ENCODE measurements around the gene DIRAS3. TPM values are rescaled to one million over a fixed set of nuclear protein-coding genes. Genes with fewer than 3 reads are reported as not detected.

Gene DIRAS3
- total and polyA plus RNA-seq, 2 experiments from 2014 or later = 5.0 to 8.7 TPM

DNA sequence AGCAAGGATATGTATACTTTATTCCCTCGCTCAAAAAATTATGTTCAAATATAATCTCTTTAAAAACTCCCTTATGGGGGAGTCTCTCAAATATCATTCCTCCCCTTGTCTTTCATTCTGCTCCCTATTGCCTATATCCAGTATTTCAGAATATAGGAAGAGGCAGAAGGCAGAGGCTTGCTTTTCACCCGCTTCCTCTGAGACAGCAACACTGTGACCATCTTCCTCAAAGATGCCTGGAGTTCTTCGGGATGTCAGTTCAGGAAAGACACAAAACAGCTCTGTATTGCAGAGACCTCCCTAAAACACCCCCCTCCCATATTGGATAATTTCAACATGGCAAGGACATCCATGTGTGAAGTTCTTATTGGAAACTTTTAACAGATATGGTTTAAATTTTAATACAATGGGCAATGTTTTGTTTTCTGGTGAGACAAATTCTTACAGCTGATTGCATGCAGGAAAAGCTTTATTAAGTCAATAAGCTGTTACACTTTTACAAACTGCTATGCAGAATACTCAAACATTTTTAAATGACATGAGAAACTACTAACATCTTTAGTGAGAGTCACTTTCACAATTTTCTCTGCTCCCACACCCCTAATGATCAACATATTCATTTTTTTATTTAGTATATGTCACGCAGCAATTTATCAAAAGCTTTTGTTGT lies 4.8 kb downstream of the DIRAS3 start:
- H3K27me3 ChIP-seq = peaks cover 50% of the 10 kb centered on the region
- peaks cover 4% of the 10 kb centered on the region for H3K4me1 ChIP-seq (ENCODE audit: low read depth)
- H3K36me3 ChIP-seq = no peaks in the 10 kb centered on the region
- H3K9me3 ChIP-seq (ENCODE audit: low read depth) = no peaks in the 10 kb centered on the region
- DNase-seq (ENCODE audit: low read depth in 1 of 2, low spot score in 1 of 2) = no peak
- H3K27ac ChIP-seq = no peak overlapping the region
- no peak overlapping the region for H3K4me3 ChIP-seq
- TF ChIP-seq, protein P1, sequence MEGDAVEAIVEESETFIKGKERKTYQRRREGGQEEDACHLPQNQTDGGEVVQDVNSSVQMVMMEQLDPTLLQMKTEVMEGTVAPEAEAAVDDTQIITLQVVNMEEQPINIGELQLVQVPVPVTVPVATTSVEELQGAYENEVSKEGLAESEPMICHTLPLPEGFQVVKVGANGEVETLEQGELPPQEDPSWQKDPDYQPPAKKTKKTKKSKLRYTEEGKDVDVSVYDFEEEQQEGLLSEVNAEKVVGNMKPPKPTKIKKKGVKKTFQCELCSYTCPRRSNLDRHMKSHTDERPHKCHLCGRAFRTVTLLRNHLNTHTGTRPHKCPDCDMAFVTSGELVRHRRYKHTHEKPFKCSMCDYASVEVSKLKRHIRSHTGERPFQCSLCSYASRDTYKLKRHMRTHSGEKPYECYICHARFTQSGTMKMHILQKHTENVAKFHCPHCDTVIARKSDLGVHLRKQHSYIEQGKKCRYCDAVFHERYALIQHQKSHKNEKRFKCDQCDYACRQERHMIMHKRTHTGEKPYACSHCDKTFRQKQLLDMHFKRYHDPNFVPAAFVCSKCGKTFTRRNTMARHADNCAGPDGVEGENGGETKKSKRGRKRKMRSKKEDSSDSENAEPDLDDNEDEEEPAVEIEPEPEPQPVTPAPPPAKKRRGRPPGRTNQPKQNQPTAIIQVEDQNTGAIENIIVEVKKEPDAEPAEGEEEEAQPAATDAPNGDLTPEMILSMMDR (IDR thresholded peaks at IDR 0.05; ENCODE audit: low read depth, low read length) = no peak

DNA sequence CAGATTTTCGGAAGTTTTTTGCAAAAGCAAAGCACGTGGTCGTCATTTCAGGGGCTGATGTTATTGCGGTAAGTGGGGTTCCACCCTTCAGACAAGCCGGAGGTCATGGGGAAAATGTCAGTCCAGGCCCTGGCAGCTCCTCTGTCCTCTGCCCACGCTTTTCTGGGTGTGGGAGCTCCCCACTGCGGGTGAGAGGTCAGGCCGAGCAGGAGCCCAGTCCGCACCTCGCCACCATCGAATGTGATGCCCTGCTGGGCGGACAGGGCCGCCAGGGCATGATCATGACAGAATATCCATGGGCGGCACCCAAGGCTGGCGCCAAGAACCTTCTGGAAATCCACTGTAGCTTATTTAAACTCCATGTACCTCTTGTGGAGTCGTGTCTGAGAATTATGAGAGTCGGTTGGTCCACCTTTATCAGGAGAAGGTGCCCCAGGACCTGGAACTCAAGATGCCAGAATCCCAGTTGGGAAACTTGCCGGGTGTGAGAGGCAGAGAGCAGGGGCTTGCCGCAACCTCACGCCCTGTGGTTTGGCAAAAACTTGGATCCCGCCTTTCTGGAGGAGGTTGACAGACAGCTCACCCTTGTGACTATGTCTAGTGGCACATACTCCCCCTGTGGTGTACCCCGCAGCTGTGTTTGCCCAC lies 6.9 kb downstream of the DIRAS3 start:
- TF ChIP-seq, protein P1 (IDR thresholded peaks at IDR 0.05; ENCODE audit: low read depth, low read length) = no peak
- Histone ChIP-seq H3K36me3 (no peaks in the 10 kb centered on the region), H3K27me3 (peaks cover 29% of the 10 kb centered on the region), H3K27ac (no peak overlapping the region), H3K4me3 (no peak overlapping the region), H3K9me3 (ENCODE audit: low read depth) (no peaks in the 10 kb centered on the region), H3K4me1 (ENCODE audit: low read depth) (peaks cover 4% of the 10 kb centered on the region)
- DNase-seq (ENCODE audit: low read depth in 1 of 2, low spot score in 1 of 2) = no peak

DNA sequence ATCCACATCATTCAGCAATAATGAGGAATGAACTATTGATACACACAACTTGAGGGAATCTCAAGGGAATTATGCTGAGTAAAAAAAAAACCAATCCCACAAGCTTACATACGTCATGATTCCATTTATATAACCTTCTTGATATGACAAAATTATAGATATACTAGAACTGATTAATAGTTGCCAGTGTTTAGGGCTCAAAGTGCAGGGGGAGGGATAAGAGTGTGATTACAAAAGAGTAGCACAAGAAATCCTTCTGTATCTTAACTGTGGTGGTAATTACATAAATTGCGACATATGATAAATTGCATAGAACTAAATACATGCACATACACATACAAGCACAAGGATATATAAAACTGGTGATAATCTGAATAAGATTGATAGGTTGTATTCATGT lies 13.5 kb downstream of the DIRAS3 start:
- H3K4me3 ChIP-seq = no peak overlapping the region
- no peak overlapping the region for H3K27ac ChIP-seq
- TF ChIP-seq, protein P1 (IDR thresholded peaks at IDR 0.05; ENCODE audit: low read depth, low read length) = no peak
- DNase-seq (ENCODE audit: low read depth in 1 of 2, low spot score in 1 of 2) = no peak
- H3K27me3 ChIP-seq = no peaks in the 10 kb centered on the region
- no peaks in the 10 kb centered on the region for H3K36me3 ChIP-seq
- H3K9me3 ChIP-seq (ENCODE audit: low read depth) = no peaks in the 10 kb centered on the region
- H3K4me1 ChIP-seq (ENCODE audit: low read depth) = no peaks in the 10 kb centered on the region

DNA sequence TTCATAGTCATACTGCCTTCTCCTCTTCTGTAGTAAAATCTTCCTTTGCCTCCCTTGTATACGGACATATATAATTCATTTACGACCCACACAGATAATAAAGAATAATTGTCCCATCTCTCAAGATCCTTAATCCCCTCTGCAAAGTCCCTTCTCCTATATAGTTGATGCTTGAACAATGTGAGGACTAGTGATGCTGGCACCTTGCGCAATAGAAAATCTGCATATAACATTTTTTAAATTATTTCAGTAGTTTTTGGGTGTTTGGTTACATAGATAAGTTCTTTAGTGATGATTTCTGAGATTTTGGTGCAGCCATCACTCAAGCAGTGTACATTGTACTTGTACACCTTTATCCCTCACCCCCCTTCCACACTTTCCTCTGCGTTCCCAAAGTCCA lies 21.0 kb downstream of the DIRAS3 start:
- Histone ChIP-seq H3K4me1 (ENCODE audit: low read depth) (no peaks in the 10 kb centered on the region), H3K27ac (no peak overlapping the region), H3K27me3 (no peaks in the 10 kb centered on the region), H3K36me3 (no peaks in the 10 kb centered on the region), H3K4me3 (no peak overlapping the region), H3K9me3 (ENCODE audit: low read depth) (no peaks in the 10 kb centered on the region)
- DNase-seq (ENCODE audit: low read depth in 1 of 2, low spot score in 1 of 2) = no peak
- TF ChIP-seq, protein P1 (IDR thresholded peaks at IDR 0.05; ENCODE audit: low read depth, low read length) = no peak

DNA sequence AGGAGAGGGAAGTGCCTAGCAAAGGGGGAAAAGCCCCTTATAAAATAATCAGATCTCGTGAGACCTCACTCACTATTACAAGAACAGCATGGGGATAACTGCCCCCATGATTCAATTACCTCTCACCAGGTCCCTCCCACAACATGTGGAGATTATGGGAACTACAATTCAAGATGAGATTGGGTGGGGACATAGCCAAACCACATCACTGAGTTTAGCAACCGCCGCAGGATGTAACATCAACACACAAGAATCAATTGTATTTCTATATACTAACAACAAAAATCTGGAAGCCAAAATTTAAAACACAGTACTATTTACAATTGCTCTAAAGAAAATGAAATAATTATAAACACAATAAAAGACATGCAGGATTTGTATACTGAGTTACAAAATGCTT lies 21.9 kb downstream of the DIRAS3 start:
- H3K27ac ChIP-seq = no peak overlapping the region
- no peak for DNase-seq (ENCODE audit: low read depth in 1 of 2, low spot score in 1 of 2)
- H3K4me1 ChIP-seq (ENCODE audit: low read depth) = no peaks in the 10 kb centered on the region
- H3K27me3 ChIP-seq = no peaks in the 10 kb centered on the region
- H3K9me3 ChIP-seq (ENCODE audit: low read depth) = no peaks in the 10 kb centered on the region
- no peak overlapping the region for H3K4me3 ChIP-seq
- no peaks in the 10 kb centered on the region for H3K36me3 ChIP-seq
- TF ChIP-seq, protein P1 (IDR thresholded peaks at IDR 0.05; ENCODE audit: low read depth, low read length) = no peak

Data from cardiac muscle cell (in vitro differentiated cells and primary cell).